IPS-18c (cell line): Measurements from ENCODE around the gene ADCY1.

Experiments
- H3K4me3 ChIP-seq: 2 replicates; pipeline ENCODE4 v1.7.0; 2013; ENCODE audit warnings: low read depth, mild to moderate bottlenecking, low read length, moderate library complexity; ENCODE audit not compliant: insufficient read depth
- H3K9me3 ChIP-seq: one replicate; pipeline ENCODE4 v1.6.1; 2013; ENCODE audit warnings: mild to moderate bottlenecking, low read length, moderate library complexity; ENCODE audit not compliant: control insufficient read depth, insufficient read depth

The ADCY1 gene

DNA sequence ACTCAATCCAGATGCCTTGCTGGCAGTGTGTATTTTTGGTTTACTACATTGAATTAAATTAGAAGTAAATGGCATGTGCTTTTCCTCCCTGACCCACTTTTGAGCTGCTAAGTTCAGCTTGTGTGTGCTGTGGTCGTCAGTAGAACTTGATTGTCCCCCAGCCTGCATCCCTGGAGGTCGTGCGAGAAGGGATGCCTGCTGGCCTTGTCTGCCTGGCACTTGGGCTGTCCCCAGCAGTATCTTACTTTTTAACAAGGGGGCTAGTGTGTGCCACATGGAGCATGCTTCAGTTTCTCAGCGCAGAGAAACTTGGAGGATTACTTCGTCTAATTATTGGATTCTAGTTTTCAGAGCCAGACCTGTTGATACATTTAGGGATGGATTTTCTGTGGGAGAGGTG lies 80.2 kb downstream of the ADCY1 start:
- peaks cover 2% of the 10 kb centered on the region for H3K9me3 ChIP-seq
- no peak overlapping the region for H3K4me3 ChIP-seq

DNA sequence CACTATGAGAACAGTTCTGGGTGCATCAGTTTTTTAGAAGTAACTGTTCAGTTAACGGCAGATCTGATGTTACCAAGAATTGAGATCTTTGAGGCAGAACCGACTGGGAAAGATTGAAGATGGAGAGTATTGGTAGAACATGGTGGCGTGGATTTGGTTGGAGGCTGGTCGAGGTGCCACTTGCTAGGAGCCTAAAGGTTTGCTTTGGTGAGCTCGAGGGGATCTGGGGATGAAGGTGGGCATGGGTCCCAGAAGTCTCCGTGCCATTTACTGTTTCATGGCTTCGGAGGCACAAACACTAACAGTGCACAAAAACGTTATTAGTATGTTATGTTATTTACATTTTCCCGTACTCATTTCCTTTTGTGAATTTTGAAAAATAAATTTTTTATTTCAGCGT lies 81.4 kb downstream of the ADCY1 start:
- Histone ChIP-seq H3K9me3 (peaks cover 2% of the 10 kb centered on the region), H3K4me3 (no peak overlapping the region)

GRCh38 chr7:45656431-45656830 lies 82.3 kb downstream of the ADCY1 start:
- Histone ChIP-seq H3K4me3 (no peak overlapping the region), H3K9me3 (peaks cover 2% of the 10 kb centered on the region)

GRCh38 chr7:45657136-45657889 lies 83.1 kb downstream of the ADCY1 start:
- Histone ChIP-seq H3K4me3 (no peak overlapping the region), H3K9me3 (peaks cover 2% of the 10 kb centered on the region)

GRCh38 chr7:45657890-45658715 lies 83.9 kb downstream of the ADCY1 start:
- no peaks in the 10 kb centered on the region for H3K9me3 ChIP-seq
- H3K4me3 ChIP-seq, result no peak overlapping the region

- H3K4me3 ChIP-seq, result no peak overlapping the region
- no peaks in the 10 kb centered on the region for H3K9me3 ChIP-seq
These were observed 84.7 kb downstream of the ADCY1 start for GRCh38 chr7:45658716-45659495.

DNA sequence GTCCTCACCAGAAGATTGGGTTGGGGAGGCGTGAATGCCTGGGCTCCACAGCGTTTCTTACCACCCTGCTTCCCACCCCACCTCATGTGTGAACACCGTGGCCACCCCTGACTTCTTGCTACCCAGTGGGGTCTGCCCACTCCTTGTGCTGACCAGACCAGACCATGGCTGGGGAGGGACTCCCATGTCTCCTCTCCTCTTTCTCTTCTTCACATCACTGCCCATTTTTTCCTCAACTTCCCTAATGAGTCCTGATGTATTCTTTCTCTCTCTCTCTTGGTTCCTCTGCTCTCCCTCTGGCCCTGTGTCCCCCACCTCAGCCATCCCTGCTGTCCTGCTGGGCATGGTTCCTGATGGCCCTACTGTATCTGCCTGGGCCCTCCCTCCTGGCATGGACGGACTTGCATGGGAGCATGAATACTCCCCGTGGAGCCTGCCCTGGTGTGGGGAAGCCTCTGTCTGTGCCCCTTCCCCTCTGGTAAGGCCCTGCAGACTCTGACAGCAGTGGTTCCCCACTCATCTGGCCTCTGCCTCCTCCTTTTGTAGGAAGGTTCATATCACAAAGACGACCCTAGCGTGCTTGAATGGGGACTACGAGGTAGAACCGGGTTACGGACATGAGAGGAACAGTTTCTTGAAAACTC lies 85.5 kb downstream of the ADCY1 start:
- Histone ChIP-seq H3K4me3 (no peak overlapping the region), H3K9me3 (no peaks in the 10 kb centered on the region)

GRCh38 chr7:45660201-45660900 lies 86.2 kb downstream of the ADCY1 start:
- Histone ChIP-seq H3K4me3 (no peak overlapping the region), H3K9me3 (no peaks in the 10 kb centered on the region)

- Histone ChIP-seq H3K4me3 (no peak overlapping the region), H3K9me3 (no peaks in the 10 kb centered on the region)
These were observed 86.7 kb downstream of the ADCY1 start for GRCh38 chr7:45660901-45661211.

- Histone ChIP-seq H3K9me3 (no peaks in the 10 kb centered on the region), H3K4me3 (no peak overlapping the region)
These were observed 87.3 kb downstream of the ADCY1 start for GRCh38 chr7:45661302-45661995.

- H3K9me3 ChIP-seq, result no peaks in the 10 kb centered on the region
- H3K4me3 ChIP-seq, result no peak overlapping the region
These were observed 87.8 kb downstream of the ADCY1 start for GRCh38 chr7:45662018-45662417.

DNA sequence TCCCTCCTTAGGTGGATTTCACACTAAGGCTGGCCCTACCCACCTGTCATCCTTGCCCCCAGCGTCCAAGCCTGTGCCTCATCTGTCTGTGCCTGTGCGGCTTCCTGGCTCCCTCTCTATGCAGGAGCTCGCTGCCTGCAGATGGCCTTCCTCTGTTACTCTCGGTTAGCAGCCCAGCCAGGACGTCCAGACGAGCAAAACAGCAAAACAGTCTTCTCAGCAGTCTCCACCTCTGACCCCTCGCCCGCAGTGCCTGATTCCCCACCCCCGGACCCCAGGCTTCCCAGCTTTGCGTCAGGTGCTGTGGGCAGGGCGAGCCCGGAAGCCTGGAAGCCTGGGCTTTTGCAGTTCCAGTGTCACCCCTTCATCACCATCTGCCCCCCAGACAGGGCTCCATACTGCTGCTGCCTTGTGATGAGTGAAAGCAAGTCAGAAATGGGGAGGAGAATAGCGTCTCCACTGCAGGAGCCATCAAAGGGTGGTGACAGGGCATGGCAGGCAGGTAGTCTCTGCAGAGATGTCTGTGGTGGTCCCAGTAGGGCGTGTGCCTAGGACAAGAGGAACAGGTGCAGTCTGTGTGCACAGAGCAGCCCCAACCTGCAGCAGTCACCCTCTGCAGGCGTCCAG lies 88.5 kb downstream of the ADCY1 start:
- Histone ChIP-seq H3K4me3 (no peak overlapping the region), H3K9me3 (no peaks in the 10 kb centered on the region)

DNA sequence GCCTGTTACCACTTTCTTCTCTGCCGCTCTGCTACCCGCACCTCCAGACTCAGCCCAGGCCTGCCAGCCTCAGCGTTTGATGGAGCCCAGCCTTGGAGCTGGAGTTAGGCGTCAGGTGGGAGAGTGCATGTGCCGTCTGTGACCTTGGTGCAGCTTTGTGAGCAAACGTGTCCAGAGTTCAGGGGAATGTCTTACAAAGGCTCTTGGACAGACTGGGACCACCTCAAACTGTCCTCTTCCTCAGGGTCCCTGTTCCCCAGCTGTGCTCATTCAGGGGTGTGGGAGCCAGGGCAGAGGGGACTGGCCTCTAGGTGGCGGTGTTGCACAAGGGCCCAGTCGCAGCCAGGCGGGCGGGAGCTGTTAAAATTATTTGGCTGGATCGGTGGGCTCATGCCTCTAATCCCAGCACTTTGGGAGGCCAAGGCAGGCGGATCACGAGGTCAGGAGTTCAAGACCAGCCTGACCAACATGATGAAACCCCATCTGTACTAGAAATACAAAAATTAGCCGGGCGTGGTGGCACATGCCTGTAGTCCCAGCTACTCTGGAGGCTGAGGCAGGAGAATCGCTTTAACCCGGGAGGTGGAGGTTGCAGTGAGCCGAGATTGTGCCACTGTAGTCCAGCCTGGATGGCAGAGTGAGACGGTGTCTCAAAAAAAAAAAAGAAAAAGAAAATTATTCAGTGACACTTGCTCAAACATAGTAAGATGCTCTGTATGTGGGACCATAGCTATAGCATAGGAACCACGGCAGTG lies 89.2 kb downstream of the ADCY1 start:
- Histone ChIP-seq H3K9me3 (no peaks in the 10 kb centered on the region), H3K4me3 (no peak overlapping the region)

DNA sequence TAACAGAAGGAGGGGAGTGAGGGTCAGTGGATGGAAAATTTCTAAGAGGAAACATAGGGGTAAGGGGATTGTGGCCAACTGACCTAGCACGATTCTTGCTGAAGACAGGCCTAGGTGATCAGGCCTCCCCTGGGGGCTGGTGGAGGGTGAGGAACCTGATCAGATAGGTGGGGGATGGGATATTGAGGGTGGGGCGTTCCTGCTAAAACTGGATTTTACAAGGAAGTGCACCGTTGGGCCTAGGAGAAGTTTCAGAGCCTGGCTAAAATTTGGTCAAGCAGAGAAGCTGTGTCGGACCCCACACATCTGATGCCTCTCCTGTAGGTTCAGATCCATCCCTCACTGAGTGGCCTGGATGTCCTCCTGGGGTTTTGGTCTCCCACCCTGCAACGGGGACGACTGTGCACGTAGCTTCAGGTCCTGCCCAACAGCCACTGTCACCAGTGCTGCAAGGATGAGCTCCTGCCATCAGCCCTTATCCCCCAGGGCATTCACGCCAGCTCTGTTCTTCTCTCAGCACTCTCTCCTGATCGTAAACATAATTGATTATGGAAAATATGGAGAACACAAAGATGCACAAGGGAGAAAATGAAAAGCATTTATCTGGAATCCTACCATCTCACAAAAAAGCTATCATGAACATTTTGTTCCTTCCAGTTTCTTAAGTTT lies 89.9 kb downstream of the ADCY1 start:
- Histone ChIP-seq H3K9me3 (no peaks in the 10 kb centered on the region), H3K4me3 (no peak overlapping the region)

- Histone ChIP-seq H3K4me3 (no peak overlapping the region), H3K9me3 (no peaks in the 10 kb centered on the region)
These were observed 91.0 kb downstream of the ADCY1 start for GRCh38 chr7:45665172-45665571.
